CD4-positive, alpha-beta T cell (primary cell): ENCODE results near the gene TMEM132D. TPM values are rescaled to one million over a fixed set of nuclear protein-coding genes. Genes with fewer than 3 reads are reported as not detected.

Source experiments
- ATAC-seq: fragments of 200-7000 bp; cut with Tn5 transposase; one replicate; pipeline ENCODE4 v1.10.0; 2022; ENCODE audit warnings: mild to moderate bottlenecking; ENCODE audit not compliant: poor library complexity
- CTCF ChIA-PET: fragments of 350-600 bp; sonication (Branson Sonifier 250); formaldehyde crosslinking; loops from one replicate; lab custom pipeline; 2021; ENCODE audit warnings: antibody characterized with exemption, inconsistent platforms; lab: Charles Lee
- POLR2A ChIA-PET: fragments of 350-600 bp; sonication (Branson Sonifier 250); formaldehyde crosslinking; loops from one replicate; lab custom pipeline; 2021; ENCODE audit warnings: antibody characterized with exemption, inconsistent platforms; lab: Charles Lee
- DNase-seq, 14 experiments: peaks; one replicate each; pipeline ENCODE4 v3.0.0-alpha.2; 2013 to 2020; ENCODE audit warnings: mixed read lengths in 2 of 14
- H3K27ac ChIP-seq, 2 donors: one replicate each; pipeline versions ENCODE4 v1.5.1 to v1.7.0; 2013; ENCODE audit warnings: low read length in 2 of 2, low read depth in 1 of 2, mild to moderate bottlenecking in 1 of 2
- H3K27me3 ChIP-seq, 2 experiments: 1 replicate in 1 of 2; 2 replicates in 1 of 2; pipeline versions ENCODE4 v1.6.1 to v1.7.0; 2013; ENCODE audit warnings: low read length in 2 of 2, control low read depth in 1 of 2, mild to moderate bottlenecking in 1 of 2, moderate library complexity in 1 of 2; ENCODE audit not compliant: insufficient read depth in 2 of 2, control insufficient read depth in 1 of 2
- H3K36me3 ChIP-seq: one replicate; pipeline ENCODE4 v1.6.1; 2013; ENCODE audit warnings: low read length, control low read depth; ENCODE audit not compliant: insufficient read depth
- H3K4me1 ChIP-seq: one replicate; pipeline ENCODE4 v1.6.1; 2013; ENCODE audit warnings: low read length, control low read depth; ENCODE audit not compliant: insufficient read depth
- H3K4me3 ChIP-seq: one replicate; pipeline ENCODE4 v1.5.1; 2013; ENCODE audit warnings: mild to moderate bottlenecking, low read length, moderate library complexity
- H3K9me3 ChIP-seq, 2 experiments: 1 replicate in 1 of 2; 2 replicates in 1 of 2; pipeline versions ENCODE4 v1.6.1 to v1.7.0; 2013; ENCODE audit warnings: low read length in 2 of 2, mild to moderate bottlenecking in 2 of 2, control low read depth in 1 of 2, moderate library complexity in 1 of 2; ENCODE audit not compliant: control insufficient read depth in 1 of 2, insufficient read depth in 1 of 2
- H3K27ac Mint-ChIP-seq: one replicate; pipeline ENCODE4 v1.8.0; 2020; ENCODE audit warnings: mixed read lengths
- H3K27me3 Mint-ChIP-seq: one replicate; pipeline ENCODE4 v1.8.0; 2021; ENCODE audit warnings: mixed read lengths
- H3K36me3 Mint-ChIP-seq: one replicate; pipeline ENCODE4 v1.8.0; 2021; ENCODE audit warnings: low read depth, mixed read lengths
- H3K4me1 Mint-ChIP-seq: one replicate; pipeline ENCODE4 v1.8.0; 2021; ENCODE audit warnings: low read depth, mixed read lengths
- H3K4me3 Mint-ChIP-seq: one replicate; pipeline ENCODE4 v1.8.0; 2020; ENCODE audit warnings: mild to moderate bottlenecking, mixed read lengths
- H3K9me3 Mint-ChIP-seq: one replicate; pipeline ENCODE4 v1.8.0; 2020; ENCODE audit warnings: mixed read lengths
- CTCF ChIP-seq: fragments of 200-600 bp; IDR thresholded peaks from one replicate; pipeline ENCODE4 v1.8.0; 2022; ENCODE audit warnings: antibody characterized with exemption, mild to moderate bottlenecking
- intact Hi-C, 2 experiments: fragments of 100-400 bp; cut with DNase I in 1 of 2; cut with micrococcal nuclease in 1 of 2; formaldehyde crosslinking; loops; one replicate each; pipeline versions ENCODE4 v1.15.1 to v1.9.0; 2023 to 2025; cut with DNase I, micrococcal nuclease
- total RNA-seq, 174 experiments: library from RNA in 2 of 174; stranded (reverse) in 2 of 174; gene quantifications; one replicate each; pipeline ENCODE4 v1.2.3 and lab custom pipeline; 2021 to 2026

The TMEM132D gene
- total RNA-seq, 2 experiments from 2014 or later: not detected

- ChIA-PET CTCF (no interaction called here), POLR2A (no interaction called here)
- intact Hi-C loops: no loop called here
- Histone ChIP-seq H3K27ac (no peak overlapping the region), H3K36me3 (no peaks in the 10 kb centered on the region), H3K9me3 (peaks cover 0 to 19% of the 10 kb centered on the region in 2 experiments), H3K4me3 (no peak overlapping the region), H3K27me3 (no peaks in the 10 kb centered on the region), H3K4me1 (no peaks in the 10 kb centered on the region)
- no peak for TF ChIP-seq CTCF
- DNase-seq: no peak
- peaks cover 3% of the 10 kb centered on the region for H3K9me3 Mint-ChIP-seq
- H3K27ac Mint-ChIP-seq: no peak overlapping the region
- no peaks in the 10 kb centered on the region for H3K36me3 Mint-ChIP-seq
- H3K27me3 Mint-ChIP-seq: no peaks in the 10 kb centered on the region
- H3K4me1 Mint-ChIP-seq: no peaks in the 10 kb centered on the region
- no peak for ATAC-seq
- H3K4me3 Mint-ChIP-seq: no peak overlapping the region
Observed at GRCh38 chr12:129870796-129871195, 33.0 kb downstream of the TMEM132D start.

GRCh38 chr12:129870136-129870535 lies 33.7 kb downstream of the TMEM132D start:
- H3K4me3 Mint-ChIP-seq: no peak overlapping the region
- no peak for DNase-seq

GRCh38 chr12:129868575-129868974 lies 35.2 kb downstream of the TMEM132D start:
- Mint-ChIP-seq H3K36me3 (no peaks in the 10 kb centered on the region), H3K27me3 (no peaks in the 10 kb centered on the region), H3K9me3 (peaks cover 4% of the 10 kb centered on the region), H3K27ac (no peak overlapping the region), H3K4me3 (no peak overlapping the region), H3K4me1 (no peaks in the 10 kb centered on the region)
- no peaks in the 10 kb centered on the region for H3K36me3 ChIP-seq
- CTCF ChIA-PET: no interaction called here
- no peak overlapping the region for H3K27ac ChIP-seq
- no peak for ATAC-seq
- peaks cover 0 to 11% of the 10 kb centered on the region in 2 experiments for H3K9me3 ChIP-seq
- TF ChIP-seq CTCF: no peak
- intact Hi-C loops: no loop called here
- H3K27me3 ChIP-seq: no peaks in the 10 kb centered on the region
- no peak for DNase-seq
- no peaks in the 10 kb centered on the region for H3K4me1 ChIP-seq
- POLR2A ChIA-PET: no interaction called here
- no peak overlapping the region for H3K4me3 ChIP-seq

More at GRCh38 chr12:129870136-129870535, 33.7 kb downstream of the TMEM132D start:
- H3K36me3 Mint-ChIP-seq: no peaks in the 10 kb centered on the region
- CTCF ChIA-PET: no interaction called here
- peaks cover 4% of the 10 kb centered on the region for H3K9me3 Mint-ChIP-seq
- no peak overlapping the region for H3K27ac Mint-ChIP-seq
- H3K4me1 Mint-ChIP-seq: no peaks in the 10 kb centered on the region
- Histone ChIP-seq H3K36me3 (no peaks in the 10 kb centered on the region), H3K27me3 (no peaks in the 10 kb centered on the region), H3K9me3 (peaks cover 0 to 13% of the 10 kb centered on the region in 2 experiments), H3K27ac (no peak overlapping the region), H3K4me1 (no peaks in the 10 kb centered on the region), H3K4me3 (no peak overlapping the region)
- H3K27me3 Mint-ChIP-seq: no peaks in the 10 kb centered on the region
- intact Hi-C loops: no loop called here
- no peak for TF ChIP-seq CTCF
- ATAC-seq: no peak
- POLR2A ChIA-PET: no interaction called here
